Mesenteric fat pad (tissue), 1 donor: Measurements from ENCODE around the gene MTMR3. TPM values are rescaled to one million over a fixed set of nuclear protein-coding genes. Genes with fewer than 3 reads are reported as not detected.

Experiments
- DNase-seq: peaks from one replicate; pipeline ENCODE4 v3.0.0-alpha.2; 2020; ENCODE audit warnings: low spot score
- total RNA-seq: library from RNA; stranded (reverse); fragmentation: NEBNext Ultra II Directional; extraction: Animal tissue kit (Norgen Biotek cat#: 25700); gene quantifications from one replicate; pipeline ENCODE4 v1.2.1, GENCODE V29; 2021
- donor health status: DM: yes; HTN: yes; CAD: no.

Gene MTMR3
- total RNA-seq, 1 donor from 2014 or later = 52.8 TPM

- DNase-seq = no peak
Observed at GRCh38 chr22:29867851-29868250, 15.1 kb upstream of the MTMR3 start.

DNA sequence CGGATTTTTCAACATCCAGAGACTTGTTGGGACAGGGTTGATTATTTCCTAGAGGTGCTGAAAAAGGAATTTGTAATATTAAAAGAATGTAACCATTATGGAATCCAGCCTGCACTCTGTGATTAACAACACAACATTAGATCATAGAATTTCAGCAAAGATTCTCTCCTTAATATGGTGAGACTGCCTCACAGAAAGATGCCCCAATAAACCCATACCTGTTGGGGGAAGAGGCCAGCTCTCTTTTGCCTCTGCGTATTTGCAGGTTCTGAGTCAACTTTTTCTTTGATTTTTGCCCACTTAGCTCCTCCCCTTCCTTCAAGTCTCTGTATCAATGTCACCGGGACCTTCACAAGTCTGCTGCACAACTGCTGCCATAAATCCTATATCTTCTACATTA lies 12.4 kb upstream of the MTMR3 start:
- DNase-seq = no peak

DNA sequence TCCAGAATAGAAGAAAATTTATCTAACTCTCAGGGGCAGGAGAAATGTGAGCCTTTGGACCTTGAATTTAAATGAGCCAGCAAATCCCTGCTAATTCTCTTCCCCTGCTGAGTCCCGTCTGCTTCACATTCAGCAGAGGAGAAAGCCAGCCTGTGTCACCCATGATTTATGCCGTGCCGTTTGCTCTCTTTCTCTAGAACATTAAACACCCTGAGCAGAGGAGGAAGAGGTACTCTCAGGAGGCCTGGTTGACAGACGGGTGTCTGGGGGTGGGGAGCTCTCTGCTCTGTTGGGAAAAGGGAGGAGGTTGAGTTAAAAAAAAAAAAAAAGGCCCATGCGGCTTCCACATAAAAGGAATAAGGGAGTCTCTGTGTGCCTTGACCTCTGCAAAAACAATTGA lies 11.3 kb upstream of the MTMR3 start:
- no peak for DNase-seq

GRCh38 chr22:29872144-29872893 lies 10.7 kb upstream of the MTMR3 start:
- no peak for DNase-seq

GRCh38 chr22:29872989-29873388 lies 10.0 kb upstream of the MTMR3 start:
- no peak for DNase-seq

- DNase-seq = no peak
Observed at GRCh38 chr22:29873943-29874342, 9.0 kb upstream of the MTMR3 start.

DNA sequence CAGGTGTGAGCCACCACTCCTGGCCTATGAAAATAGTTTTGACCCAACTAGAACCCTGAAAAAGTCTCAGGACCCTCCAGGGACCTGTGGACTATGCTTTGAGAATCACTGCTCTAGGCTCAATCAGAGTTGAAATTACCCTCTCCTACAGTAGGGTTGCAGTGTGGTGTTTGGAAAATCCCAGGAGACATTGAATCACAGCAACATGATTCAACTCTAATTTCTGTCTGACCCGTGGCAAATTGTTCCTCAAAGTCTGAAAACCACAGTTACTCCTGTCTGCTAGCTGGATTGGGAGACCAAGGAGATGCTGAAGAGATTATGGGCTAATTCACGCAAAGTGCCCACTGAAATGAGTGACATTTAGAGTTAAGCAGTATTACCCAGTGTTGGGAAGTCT lies 5.4 kb upstream of the MTMR3 start:
- no peak for DNase-seq

DNA sequence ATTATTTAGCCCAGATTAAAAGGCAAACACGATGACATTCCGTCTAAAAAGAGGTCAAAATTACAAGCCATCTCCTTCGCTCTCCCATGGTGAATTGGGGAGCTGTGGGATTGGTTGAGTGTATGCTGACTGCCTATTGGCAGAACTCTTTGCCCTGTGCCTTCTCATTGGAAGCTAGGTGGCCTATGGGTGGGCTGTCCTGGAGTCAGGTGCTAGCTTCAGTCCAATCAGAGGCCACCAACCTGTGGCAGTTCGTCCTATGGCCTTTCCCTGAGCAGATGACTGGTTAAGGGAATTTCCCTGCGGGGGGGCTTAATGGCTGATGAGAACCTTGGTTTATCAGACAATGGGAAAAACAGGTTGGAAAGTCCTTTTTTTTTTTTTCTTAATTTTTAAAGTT lies 3.2 kb upstream of the MTMR3 start:
- DNase-seq = no peak

GRCh38 chr22:29882716-29883044 lies 294 bp upstream of the MTMR3 start:
- no peak for DNase-seq

DNA sequence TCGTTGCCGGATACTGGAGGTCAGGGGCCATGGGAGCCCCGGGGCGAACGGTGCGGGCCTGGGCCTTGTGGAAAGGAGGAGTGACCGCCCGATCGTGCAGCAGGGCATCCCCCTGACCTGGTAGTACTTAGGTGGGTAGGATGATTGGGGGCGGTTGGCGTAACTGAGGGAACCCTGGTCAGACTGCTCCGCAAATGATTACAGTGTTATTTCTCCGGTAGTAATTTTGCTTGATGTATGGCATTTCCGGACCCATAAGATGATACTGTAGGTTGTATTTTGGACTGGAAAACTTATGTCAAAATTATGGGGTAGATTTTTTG lies 762 bp downstream of the MTMR3 start:
- DNase-seq = no peak

- DNase-seq = no peak
Observed at GRCh38 chr22:29885610-29886009, 2.6 kb downstream of the MTMR3 start.

DNA sequence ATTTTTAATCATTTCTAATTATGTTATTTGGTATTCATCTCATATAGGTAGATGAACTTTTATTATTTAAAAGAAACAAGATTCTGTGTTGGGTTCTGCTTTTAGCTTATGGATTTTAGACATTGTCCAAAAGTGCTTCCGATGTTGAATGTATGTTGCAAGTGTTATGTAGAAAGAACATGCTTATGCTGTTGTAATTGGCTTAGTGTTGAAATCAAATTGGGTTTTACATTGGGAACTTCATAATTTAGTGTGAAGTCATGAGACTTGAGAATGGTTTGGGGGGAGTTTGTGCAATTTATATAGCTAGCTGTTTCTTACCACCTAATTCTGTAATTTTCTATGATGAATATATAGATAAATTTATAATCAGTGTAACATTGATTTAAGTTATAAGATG lies 3.6 kb downstream of the MTMR3 start:
- DNase-seq = no peak

DNA sequence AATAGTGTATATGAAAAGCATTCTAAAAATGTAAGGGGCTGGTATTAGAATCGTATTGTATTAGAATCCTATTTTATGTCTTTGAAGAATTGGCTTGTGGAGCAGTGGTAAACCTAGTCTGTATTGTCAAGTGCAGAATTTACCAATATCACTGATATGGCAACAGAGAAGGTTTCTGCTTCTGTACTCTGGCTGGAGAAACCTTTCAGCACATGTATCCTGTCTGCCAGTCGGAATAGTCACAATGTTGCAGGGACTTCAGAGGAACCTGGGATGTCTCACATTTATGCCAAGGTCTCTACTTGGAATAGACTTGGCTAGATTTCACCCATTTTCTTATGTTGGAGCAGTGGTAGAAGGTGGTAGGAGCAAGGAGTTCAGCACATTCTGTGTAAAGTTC lies 4.4 kb downstream of the MTMR3 start:
- DNase-seq = no peak

- no peak for DNase-seq
Observed at GRCh38 chr22:29890760-29891159, 7.8 kb downstream of the MTMR3 start.

DNA sequence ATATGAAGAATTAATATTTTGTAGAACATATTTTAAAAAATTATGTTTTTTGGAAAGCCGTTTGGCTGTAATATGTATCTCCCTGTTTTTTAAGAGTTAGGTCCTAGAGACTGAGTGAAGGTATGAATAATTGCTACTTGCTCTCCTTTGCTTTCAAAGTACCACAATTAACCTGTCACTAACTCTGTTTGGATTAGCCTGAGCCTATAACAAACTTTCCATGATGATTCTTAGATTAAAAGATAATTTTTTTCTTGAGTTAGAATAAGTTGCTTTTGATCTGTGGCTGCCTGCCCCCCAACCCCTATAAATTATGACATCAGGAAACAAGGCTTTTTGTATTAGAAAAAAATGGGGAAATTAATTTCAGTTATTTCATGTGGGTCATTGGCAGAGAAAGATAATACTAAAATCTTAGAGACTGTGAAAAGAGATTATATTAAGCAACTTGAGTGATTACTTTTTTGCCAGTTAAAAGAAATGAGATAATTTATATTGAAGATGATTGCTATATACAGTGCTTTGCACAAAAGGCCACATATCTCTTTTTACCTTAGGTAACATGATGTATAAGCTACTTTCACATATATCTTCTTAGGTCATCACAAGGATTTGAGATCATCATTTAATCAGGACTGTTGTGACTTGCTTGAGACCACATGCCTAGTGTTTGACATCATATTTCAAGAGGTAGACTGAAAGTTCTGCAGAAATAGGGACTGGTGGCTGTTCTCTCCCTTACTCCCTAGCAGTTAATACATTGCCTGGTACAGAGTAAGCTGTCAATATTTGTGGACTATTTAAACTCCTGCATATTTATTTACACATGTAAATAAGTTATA lies 9.6 kb downstream of the MTMR3 start:
- DNase-seq = no peak

GRCh38 chr22:29901354-29901753 lies 18.4 kb downstream of the MTMR3 start:
- DNase-seq = no peak

- no peak for DNase-seq
Observed at GRCh38 chr22:29903371-29903770, 20.4 kb downstream of the MTMR3 start.

DNA sequence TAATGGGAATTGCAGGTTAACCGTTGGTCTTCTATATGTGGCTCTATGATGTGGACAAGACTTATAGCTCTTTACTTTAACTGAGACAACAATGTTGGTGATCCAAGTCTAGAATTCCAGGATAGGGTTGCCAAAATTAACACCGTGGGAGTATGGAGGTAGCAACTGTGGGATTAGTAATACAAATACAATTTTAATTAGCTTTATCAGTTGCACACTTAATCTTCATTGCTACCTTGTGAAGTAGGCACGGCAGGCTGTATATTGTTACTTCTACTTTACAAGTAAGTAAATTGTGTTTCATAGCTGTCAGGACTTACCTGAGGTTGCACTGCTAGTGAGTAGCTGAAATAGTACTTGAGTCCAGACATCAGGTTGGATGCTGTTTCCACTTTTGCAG lies 21.0 kb downstream of the MTMR3 start:
- DNase-seq = no peak

GRCh38 chr22:29907753-29908515 lies 25.0 kb downstream of the MTMR3 start:
- DNase-seq = no peak

GRCh38 chr22:29912141-29912540 lies 29.2 kb downstream of the MTMR3 start:
- no peak for DNase-seq

DNA sequence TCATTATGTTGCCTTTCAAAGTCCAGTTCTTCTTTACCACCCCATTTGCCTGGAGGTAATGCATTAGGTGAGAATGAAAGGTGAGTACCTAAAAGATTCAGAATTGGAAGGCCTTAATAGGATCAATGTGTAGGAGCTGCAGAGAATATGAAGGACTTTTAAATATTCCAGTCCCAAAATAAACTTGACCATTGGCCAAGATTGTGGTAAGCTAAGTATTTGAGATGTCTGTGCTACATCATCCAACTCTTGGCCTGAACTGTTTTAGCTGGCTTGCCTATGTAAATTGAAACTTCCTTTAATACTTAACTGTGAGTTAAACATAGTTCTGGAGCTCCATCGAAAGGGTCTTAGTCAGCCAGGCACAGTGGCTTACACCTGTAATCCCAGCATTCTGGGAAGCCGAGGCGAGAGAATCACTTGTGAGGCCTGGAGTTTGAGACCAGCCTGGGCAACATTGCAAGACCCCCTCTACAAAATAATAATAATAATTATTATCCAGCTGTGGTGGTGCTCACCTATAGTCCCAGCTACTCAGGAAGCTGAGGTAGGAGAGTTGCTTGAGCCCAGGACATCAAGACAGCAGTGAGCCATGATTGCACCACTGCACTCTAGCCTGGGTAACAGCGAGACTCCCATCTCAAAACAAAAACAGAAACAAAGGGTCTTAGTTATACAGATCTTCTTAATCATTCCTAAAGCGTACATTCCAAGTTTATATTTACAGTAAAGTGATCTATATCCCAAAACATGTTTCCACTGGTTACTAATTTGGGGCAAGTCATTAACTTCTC lies 29.8 kb downstream of the MTMR3 start:
- DNase-seq = no peak

DNA sequence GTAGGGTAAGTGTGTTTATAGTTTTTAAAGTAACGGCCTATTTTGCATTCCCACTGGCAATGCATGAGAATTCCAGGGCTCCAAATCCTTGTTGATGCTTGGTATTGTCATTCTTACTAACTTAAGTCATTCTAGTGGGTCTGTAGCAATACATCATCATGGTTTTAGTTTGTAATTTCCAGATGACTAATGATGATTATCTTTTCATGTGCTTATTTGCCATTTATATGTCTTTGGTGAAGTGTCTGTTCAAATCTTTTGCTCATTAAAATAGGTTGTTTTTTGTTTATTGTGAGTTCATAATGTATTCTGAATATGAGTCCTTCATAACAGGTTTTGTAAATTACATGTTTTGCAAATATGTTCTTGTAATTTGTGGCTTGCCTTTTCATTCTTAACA lies 31.2 kb downstream of the MTMR3 start:
- DNase-seq = no peak
